ENCODE data around the gene GARIN6.

GARIN6 gene

DNA sequence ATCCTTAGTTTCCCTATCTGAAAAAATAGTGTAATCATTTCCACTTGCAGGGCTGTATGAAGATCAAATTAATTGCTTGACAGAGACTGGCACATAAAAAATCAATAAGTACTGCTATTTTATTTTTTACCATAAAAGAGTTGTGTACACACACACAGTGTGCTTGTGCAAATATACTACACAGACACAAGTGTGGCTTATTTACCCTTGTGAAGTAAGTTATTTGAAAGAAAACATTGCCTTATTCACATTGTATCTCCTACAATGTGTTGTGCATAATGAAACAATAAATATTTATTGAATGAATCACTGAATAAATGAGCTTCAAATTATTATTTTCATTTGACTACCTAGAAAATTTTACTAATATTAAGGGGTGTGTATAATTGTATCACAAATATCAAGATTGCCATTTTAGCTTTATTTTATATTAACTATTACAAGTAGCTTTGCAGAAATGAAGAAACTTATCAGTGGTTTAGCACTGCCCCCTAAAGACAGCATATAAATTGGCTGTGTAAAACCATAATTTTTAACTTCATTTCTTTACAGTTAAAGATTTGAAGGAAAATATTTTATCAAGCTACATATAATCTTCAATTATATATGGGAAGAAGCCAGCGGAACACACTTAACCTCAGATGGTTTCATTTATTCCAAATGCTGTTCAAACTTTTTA is 11.3 kb downstream of the GARIN6 start:
- Histone ChIP-seq H3K27me3 (ENCODE audit: insufficient read depth, low read length, poor library complexity) (no peaks in the 10 kb centered on the region), H3K9ac (ENCODE audit: low read depth, low read length) (no peak overlapping the region), H3K4me2 (ENCODE audit: insufficient read depth, low read length) (no peak overlapping the region), H3K79me2 (ENCODE audit: insufficient read depth, low read length) (no peaks in the 10 kb centered on the region), H4K20me1 (ENCODE audit: insufficient read depth, low read length) (no peaks in the 10 kb centered on the region), H3K4me1 (ENCODE audit: insufficient read depth, low read length) (no peaks in the 10 kb centered on the region), H3K27ac (ENCODE audit: low read length) (no peak overlapping the region), H2AFZ (ENCODE audit: low read depth, low read length) (no peak overlapping the region), H3K9me3 (ENCODE audit: insufficient read depth, low read length, severe bottlenecking) (no peaks in the 10 kb centered on the region), H3K4me3 (ENCODE audit: low read depth in 1 of 2, low read length in 2 of 2) (no peak overlapping the region), H3K36me3 (ENCODE audit: insufficient read depth, low read length) (no peaks in the 10 kb centered on the region)
- TF ChIP-seq, protein P1, sequence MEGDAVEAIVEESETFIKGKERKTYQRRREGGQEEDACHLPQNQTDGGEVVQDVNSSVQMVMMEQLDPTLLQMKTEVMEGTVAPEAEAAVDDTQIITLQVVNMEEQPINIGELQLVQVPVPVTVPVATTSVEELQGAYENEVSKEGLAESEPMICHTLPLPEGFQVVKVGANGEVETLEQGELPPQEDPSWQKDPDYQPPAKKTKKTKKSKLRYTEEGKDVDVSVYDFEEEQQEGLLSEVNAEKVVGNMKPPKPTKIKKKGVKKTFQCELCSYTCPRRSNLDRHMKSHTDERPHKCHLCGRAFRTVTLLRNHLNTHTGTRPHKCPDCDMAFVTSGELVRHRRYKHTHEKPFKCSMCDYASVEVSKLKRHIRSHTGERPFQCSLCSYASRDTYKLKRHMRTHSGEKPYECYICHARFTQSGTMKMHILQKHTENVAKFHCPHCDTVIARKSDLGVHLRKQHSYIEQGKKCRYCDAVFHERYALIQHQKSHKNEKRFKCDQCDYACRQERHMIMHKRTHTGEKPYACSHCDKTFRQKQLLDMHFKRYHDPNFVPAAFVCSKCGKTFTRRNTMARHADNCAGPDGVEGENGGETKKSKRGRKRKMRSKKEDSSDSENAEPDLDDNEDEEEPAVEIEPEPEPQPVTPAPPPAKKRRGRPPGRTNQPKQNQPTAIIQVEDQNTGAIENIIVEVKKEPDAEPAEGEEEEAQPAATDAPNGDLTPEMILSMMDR (IDR thresholded peaks at IDR 0.05; ENCODE audit: borderline replicate concordance, extremely low read depth, low read length, poor library complexity, severe bottlenecking) = peak; percentile 27
- TF ChIP-seq EZH2 (IDR thresholded peaks at IDR 0.05; ENCODE audit: borderline replicate concordance, low read depth, low read length, severe bottlenecking) = no peak
- ATAC-seq (ENCODE audit: insufficient read depth, low read depth) = no peak
- no peak for DNase-seq

DNA sequence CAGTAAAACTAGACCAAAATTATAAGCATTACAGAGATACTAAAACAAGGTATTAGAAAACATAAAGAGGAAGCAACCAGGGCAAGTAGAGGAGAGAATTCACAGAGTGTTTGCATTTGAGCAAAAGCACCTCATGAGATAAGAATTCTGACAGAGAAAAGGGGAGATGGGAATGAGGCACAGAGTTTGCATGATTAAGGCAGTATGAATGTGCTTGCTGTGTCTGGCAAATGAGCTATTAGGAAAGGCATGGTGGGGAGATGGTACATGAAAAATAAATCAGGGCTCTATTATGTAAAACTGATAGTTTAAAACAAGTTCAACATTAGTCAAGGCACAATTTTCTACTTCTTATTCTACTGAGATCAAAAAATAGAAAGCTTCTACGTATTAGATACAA is 23.1 kb downstream of the GARIN6 start:
- no peak for TF ChIP-seq EZH2 (IDR thresholded peaks at IDR 0.05; ENCODE audit: borderline replicate concordance, low read depth, low read length, severe bottlenecking)
- TF ChIP-seq, protein P1 (IDR thresholded peaks at IDR 0.05; ENCODE audit: borderline replicate concordance, extremely low read depth, low read length, poor library complexity, severe bottlenecking) = no peak
- Histone ChIP-seq H3K9ac (ENCODE audit: low read depth, low read length) (no peak overlapping the region), H4K20me1 (ENCODE audit: insufficient read depth, low read length) (no peaks in the 10 kb centered on the region), H3K4me1 (ENCODE audit: insufficient read depth, low read length) (no peaks in the 10 kb centered on the region), H3K36me3 (ENCODE audit: insufficient read depth, low read length) (no peaks in the 10 kb centered on the region), H3K9me3 (ENCODE audit: insufficient read depth, low read length, severe bottlenecking) (no peaks in the 10 kb centered on the region), H3K27me3 (ENCODE audit: insufficient read depth, low read length, poor library complexity) (no peaks in the 10 kb centered on the region), H2AFZ (ENCODE audit: low read depth, low read length) (no peak overlapping the region), H3K27ac (ENCODE audit: low read length) (no peak overlapping the region), H3K79me2 (ENCODE audit: insufficient read depth, low read length) (no peaks in the 10 kb centered on the region), H3K4me3 (ENCODE audit: low read depth in 1 of 2, low read length in 2 of 2) (no peak overlapping the region), H3K4me2 (ENCODE audit: insufficient read depth, low read length) (no peak overlapping the region)
- DNase-seq (no peak), ATAC-seq (ENCODE audit: insufficient read depth, low read depth) (no peak)

DNA sequence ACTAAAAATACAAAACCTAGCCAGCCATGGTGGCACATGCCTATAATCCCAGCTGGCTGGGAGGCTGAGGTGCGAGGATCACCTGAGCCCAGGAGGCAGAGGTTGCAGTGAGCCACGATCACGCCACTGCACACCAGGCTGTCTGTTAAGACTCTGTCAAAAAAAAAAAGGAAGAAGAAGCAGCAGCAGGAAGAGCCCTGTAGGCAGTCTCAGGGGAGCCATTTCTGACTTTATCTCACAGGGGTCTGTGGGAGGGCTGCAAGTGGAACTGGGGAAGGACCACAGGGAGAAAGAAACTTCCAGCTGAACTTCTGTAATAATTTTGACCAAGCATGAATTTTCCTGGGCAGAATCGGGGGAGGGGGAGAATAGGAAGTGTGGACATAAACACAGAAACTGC is 32.7 kb downstream of the GARIN6 start:
- H3K4me1 ChIP-seq (ENCODE audit: insufficient read depth, low read length) = no peaks in the 10 kb centered on the region
- no peak overlapping the region for H2AFZ ChIP-seq (ENCODE audit: low read depth, low read length)
- no peak overlapping the region for H3K4me2 ChIP-seq (ENCODE audit: insufficient read depth, low read length)
- ATAC-seq (ENCODE audit: insufficient read depth, low read depth) (no peak), DNase-seq (no peak)
- TF ChIP-seq EZH2 (IDR thresholded peaks at IDR 0.05; ENCODE audit: borderline replicate concordance, low read depth, low read length, severe bottlenecking) = no peak
- TF ChIP-seq, protein P1 (IDR thresholded peaks at IDR 0.05; ENCODE audit: borderline replicate concordance, extremely low read depth, low read length, poor library complexity, severe bottlenecking) = no peak
- H3K9me3 ChIP-seq (ENCODE audit: insufficient read depth, low read length, severe bottlenecking) = no peaks in the 10 kb centered on the region
- H3K27ac ChIP-seq (ENCODE audit: low read length) = no peak overlapping the region
- H3K27me3 ChIP-seq (ENCODE audit: insufficient read depth, low read length, poor library complexity) = no peaks in the 10 kb centered on the region
- H3K79me2 ChIP-seq (ENCODE audit: insufficient read depth, low read length) = no peaks in the 10 kb centered on the region
- H3K9ac ChIP-seq (ENCODE audit: low read depth, low read length) = no peak overlapping the region
- H4K20me1 ChIP-seq (ENCODE audit: insufficient read depth, low read length) = no peaks in the 10 kb centered on the region
- no peaks in the 10 kb centered on the region for H3K36me3 ChIP-seq (ENCODE audit: insufficient read depth, low read length)
- no peak overlapping the region for H3K4me3 ChIP-seq (ENCODE audit: low read depth in 1 of 2, low read length in 2 of 2)

Measured in DND-41 (cell line).